Activated T-helper 1 cell treated with anti-CD3 and anti-CD28 coated beads, Interleukin-12 subunit alpha, Interleukin-12 subunit beta, Interleukin-2, Interleukin-4 antibody, amounts not matched to agents 30 ng/mL and 10 ng/mL and 1 ng/mL, durations not matched to agents 14 hours and 24 hours and 36 hours (primary cell): ENCODE data around the gene CD300LG. TPM values are rescaled to one million over a fixed set of nuclear protein-coding genes. Genes with fewer than 3 reads are reported as not detected.

Source experiments
- DNase-seq: peaks from one replicate; pipeline ENCODE4 v3.0.0; 2021; ENCODE audit warnings: low spot score
- H3K27ac Mint-ChIP-seq: one replicate; pipeline ENCODE4 v1.8.0; 2021; ENCODE audit warnings: mild to moderate bottlenecking, mixed read lengths
- H3K27me3 Mint-ChIP-seq: one replicate; pipeline ENCODE4 v1.8.0; 2022; ENCODE audit warnings: mild to moderate bottlenecking, moderate library complexity, mixed read lengths; ENCODE audit not compliant: insufficient read depth
- H3K36me3 Mint-ChIP-seq: one replicate; pipeline ENCODE4 v1.8.0; 2021; ENCODE audit warnings: low read depth, mixed read lengths
- H3K4me1 Mint-ChIP-seq: one replicate; pipeline ENCODE4 v1.8.0; 2021; ENCODE audit warnings: low read depth, mixed read lengths
- H3K4me3 Mint-ChIP-seq: one replicate; pipeline ENCODE4 v1.8.0; 2021; ENCODE audit warnings: mild to moderate bottlenecking, moderate library complexity, mixed read lengths
- H3K9me3 Mint-ChIP-seq: one replicate; pipeline ENCODE4 v1.8.0; 2021; ENCODE audit warnings: mixed read lengths
- intact Hi-C: fragments of 100-400 bp; cut with micrococcal nuclease; formaldehyde crosslinking; loops from one replicate; pipeline ENCODE4 v1.15.1; 2024
- total RNA-seq: library from RNA; stranded (reverse); gene quantifications from 2 replicates; pipeline ENCODE4 v1.2.3, GENCODE V29; 2022

Gene CD300LG
- total RNA-seq, 1 donor from 2014 or later = not detected

- H3K4me1 Mint-ChIP-seq = peaks cover 11% of the 10 kb centered on the region
- peaks cover 22% of the 10 kb centered on the region for H3K27me3 Mint-ChIP-seq
- H3K9me3 Mint-ChIP-seq = no peaks in the 10 kb centered on the region
- H3K36me3 Mint-ChIP-seq = no peaks in the 10 kb centered on the region
- no peak overlapping the region for H3K4me3 Mint-ChIP-seq
- DNase-seq = no peak
- intact Hi-C loops = no loop called here
- no peak overlapping the region for H3K27ac Mint-ChIP-seq
Measured at GRCh38 chr17:43912635-43913304, 65.8 kb downstream of the CD300LG start.

Other genes starting within 250 kb of the CD300LG start
- 0.10 TPM in 1 of 2 replicates, not detected in the other for gene MEOX1, start 185.3 kb upstream of the CD300LG start, total RNA-seq
- gene SOST, start 88.4 kb upstream of the CD300LG start, total RNA-seq = not detected in 2 replicates
- gene DUSP3, start 68.2 kb upstream of the CD300LG start, total RNA-seq = 11.7 and 12.0 TPM in 2 replicates
- gene CFAP97D1, start 66.7 kb upstream of the CD300LG start, total RNA-seq = not detected in 2 replicates
- gene MPP3, start 14.0 kb upstream of the CD300LG start, total RNA-seq = 0.22 and 0.47 TPM in 2 replicates
- 0.91 and 1.4 TPM in 2 replicates for gene MPP2, start 60.4 kb downstream of the CD300LG start, total RNA-seq
- gene PPY, start 95.3 kb downstream of the CD300LG start, total RNA-seq = not detected in 2 replicates
- 0.36 TPM in 1 of 2 replicates, not detected in the other for gene PYY, start 106.8 kb downstream of the CD300LG start, total RNA-seq
- 0.39 and 0.60 TPM in 2 replicates for gene NAGS, start 157.4 kb downstream of the CD300LG start, total RNA-seq
- 31.6 and 32.8 TPM in 2 replicates for gene TMEM101, start 167.8 kb downstream of the CD300LG start, total RNA-seq
- gene LSM12, start 219.5 kb downstream of the CD300LG start, total RNA-seq = 93.9 and 95.4 TPM in 2 replicates
- gene G6PC3, start 223.6 kb downstream of the CD300LG start, total RNA-seq = 33.5 and 34.9 TPM in 2 replicates